ENCODE data around the gene CDH15. TPM values are rescaled to one million over a fixed set of nuclear protein-coding genes. Genes with fewer than 3 reads are reported as not detected.

Gene CDH15
- total and polyA plus RNA-seq, 2 of the 13 experiments (the other 11 are each of a cell fraction or from before 2014, with no cell fraction given) = 0.74 to 2.2 TPM

DNA sequence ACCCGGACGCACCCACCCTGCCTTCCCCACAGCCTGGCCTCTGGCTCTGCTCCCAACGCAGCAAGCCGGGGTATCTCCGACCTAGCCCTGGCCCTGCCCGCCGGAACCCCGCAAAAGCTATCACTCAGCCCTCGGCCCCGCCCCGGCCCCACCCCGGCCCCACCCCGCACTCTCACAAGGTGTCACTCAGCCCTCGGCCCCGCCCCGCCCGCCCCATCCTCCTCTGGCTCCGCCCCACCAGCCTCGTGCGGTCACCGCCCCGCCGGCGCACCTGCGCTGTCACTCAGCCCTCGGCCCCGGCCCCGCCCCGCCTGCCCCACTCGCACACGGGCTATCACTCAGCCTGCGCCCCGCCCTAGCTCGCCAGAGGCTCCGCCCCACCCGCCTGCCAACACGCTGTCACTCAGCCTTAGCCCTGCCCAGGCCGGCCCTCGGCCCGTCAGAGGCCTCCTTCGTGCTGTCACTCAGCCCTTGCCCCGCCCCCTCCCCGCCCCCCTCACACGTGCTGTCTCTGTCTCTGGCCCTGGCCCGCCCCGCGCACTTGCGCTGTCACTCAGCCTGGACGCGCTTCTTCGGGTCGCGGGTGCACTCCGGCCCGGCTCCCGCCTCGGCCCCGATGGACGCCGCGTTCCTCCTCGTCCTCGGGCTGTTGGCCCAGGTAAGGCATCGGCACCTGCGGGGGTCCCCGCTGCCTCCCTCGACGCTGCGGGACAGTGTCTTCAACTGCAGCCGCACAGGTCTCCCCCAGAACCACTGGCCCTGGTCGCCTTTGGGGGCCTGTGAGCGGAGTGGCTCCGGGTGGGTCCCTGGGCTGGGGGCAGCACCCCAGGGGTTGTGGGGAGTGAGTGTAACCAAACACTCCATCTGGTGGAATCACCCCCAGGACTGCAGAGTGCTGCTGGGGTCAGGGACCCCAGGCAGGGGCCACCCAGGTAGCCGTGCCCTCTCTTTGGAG is at the start of gene CDH15 (continued):
- TF ChIP-seq ZNF12 (CRISPR knock-in tag; IDR thresholded peaks at IDR 0.05) = no peak
- TF ChIP-seq, protein P1, sequence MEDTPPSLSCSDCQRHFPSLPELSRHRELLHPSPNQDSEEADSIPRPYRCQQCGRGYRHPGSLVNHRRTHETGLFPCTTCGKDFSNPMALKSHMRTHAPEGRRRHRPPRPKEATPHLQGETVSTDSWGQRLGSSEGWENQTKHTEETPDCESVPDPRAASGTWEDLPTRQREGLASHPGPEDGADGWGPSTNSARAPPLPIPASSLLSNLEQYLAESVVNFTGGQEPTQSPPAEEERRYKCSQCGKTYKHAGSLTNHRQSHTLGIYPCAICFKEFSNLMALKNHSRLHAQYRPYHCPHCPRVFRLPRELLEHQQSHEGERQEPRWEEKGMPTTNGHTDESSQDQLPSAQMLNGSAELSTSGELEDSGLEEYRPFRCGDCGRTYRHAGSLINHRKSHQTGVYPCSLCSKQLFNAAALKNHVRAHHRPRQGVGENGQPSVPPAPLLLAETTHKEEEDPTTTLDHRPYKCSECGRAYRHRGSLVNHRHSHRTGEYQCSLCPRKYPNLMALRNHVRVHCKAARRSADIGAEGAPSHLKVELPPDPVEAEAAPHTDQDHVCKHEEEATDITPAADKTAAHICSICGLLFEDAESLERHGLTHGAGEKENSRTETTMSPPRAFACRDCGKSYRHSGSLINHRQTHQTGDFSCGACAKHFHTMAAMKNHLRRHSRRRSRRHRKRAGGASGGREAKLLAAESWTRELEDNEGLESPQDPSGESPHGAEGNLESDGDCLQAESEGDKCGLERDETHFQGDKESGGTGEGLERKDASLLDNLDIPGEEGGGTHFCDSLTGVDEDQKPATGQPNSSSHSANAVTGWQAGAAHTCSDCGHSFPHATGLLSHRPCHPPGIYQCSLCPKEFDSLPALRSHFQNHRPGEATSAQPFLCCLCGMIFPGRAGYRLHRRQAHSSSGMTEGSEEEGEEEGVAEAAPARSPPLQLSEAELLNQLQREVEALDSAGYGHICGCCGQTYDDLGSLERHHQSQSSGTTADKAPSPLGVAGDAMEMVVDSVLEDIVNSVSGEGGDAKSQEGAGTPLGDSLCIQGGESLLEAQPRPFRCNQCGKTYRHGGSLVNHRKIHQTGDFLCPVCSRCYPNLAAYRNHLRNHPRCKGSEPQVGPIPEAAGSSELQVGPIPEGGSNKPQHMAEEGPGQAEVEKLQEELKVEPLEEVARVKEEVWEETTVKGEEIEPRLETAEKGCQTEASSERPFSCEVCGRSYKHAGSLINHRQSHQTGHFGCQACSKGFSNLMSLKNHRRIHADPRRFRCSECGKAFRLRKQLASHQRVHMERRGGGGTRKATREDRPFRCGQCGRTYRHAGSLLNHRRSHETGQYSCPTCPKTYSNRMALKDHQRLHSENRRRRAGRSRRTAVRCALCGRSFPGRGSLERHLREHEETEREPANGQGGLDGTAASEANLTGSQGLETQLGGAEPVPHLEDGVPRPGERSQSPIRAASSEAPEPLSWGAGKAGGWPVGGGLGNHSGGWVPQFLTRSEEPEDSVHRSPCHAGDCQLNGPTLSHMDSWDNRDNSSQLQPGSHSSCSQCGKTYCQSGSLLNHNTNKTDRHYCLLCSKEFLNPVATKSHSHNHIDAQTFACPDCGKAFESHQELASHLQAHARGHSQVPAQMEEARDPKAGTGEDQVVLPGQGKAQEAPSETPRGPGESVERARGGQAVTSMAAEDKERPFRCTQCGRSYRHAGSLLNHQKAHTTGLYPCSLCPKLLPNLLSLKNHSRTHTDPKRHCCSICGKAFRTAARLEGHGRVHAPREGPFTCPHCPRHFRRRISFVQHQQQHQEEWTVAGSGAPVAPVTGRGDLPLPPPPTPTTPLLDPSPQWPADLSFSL (CRISPR knock-in tag; IDR thresholded peaks at IDR 0.05) = no peak
- no peak; the same call in 1 of the 2 replicates for TF ChIP-seq MXD4 (CRISPR knock-in tag; IDR thresholded peaks at IDR 0.05)
- TF ChIP-seq ZNF605 (CRISPR knock-in tag; IDR thresholded peaks at IDR 0.05) = no peak
- no peak for TF ChIP-seq CCAR2 (optimal IDR thresholded peaks at IDR 0.05; ENCODE audit: low read depth, low read length)
- TF ChIP-seq GPN1 (CRISPR knock-in tag; IDR thresholded peaks at IDR 0.05; ENCODE audit: borderline replicate concordance) = no peak
- TF ChIP-seq, protein P2, sequence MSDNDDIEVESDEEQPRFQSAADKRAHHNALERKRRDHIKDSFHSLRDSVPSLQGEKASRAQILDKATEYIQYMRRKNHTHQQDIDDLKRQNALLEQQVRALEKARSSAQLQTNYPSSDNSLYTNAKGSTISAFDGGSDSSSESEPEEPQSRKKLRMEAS (IDR thresholded peaks at IDR 0.05) = peak; percentile 86
- no peak for TF ChIP-seq ZMAT3 (CRISPR knock-in tag; conservative IDR thresholded peaks at IDR 0.05)
- TF ChIP-seq, protein P3, sequence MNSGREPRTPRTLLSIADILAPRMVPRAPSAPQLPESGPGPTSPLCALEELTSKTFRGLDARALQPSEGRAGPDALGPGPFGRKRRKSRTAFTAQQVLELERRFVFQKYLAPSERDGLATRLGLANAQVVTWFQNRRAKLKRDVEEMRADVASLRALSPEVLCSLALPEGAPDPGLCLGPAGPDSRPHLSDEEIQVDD (CRISPR knock-in tag; IDR thresholded peaks at IDR 0.05; ENCODE audit: borderline replicate concordance) = no peak
- no peak for TF ChIP-seq RCOR2 (CRISPR knock-in tag; IDR thresholded peaks at IDR 0.05)
- TF ChIP-seq, protein P4, sequence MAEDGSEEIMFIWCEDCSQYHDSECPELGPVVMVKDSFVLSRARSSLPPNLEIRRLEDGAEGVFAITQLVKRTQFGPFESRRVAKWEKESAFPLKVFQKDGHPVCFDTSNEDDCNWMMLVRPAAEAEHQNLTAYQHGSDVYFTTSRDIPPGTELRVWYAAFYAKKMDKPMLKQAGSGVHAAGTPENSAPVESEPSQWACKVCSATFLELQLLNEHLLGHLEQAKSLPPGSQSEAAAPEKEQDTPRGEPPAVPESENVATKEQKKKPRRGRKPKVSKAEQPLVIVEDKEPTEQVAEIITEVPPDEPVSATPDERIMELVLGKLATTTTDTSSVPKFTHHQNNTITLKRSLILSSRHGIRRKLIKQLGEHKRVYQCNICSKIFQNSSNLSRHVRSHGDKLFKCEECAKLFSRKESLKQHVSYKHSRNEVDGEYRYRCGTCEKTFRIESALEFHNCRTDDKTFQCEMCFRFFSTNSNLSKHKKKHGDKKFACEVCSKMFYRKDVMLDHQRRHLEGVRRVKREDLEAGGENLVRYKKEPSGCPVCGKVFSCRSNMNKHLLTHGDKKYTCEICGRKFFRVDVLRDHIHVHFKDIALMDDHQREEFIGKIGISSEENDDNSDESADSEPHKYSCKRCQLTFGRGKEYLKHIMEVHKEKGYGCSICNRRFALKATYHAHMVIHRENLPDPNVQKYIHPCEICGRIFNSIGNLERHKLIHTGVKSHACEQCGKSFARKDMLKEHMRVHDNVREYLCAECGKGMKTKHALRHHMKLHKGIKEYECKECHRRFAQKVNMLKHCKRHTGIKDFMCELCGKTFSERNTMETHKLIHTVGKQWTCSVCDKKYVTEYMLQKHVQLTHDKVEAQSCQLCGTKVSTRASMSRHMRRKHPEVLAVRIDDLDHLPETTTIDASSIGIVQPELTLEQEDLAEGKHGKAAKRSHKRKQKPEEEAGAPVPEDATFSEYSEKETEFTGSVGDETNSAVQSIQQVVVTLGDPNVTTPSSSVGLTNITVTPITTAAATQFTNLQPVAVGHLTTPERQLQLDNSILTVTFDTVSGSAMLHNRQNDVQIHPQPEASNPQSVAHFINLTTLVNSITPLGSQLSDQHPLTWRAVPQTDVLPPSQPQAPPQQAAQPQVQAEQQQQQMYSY (CRISPR knock-in tag; IDR thresholded peaks at IDR 0.05) = no peak
- no peak for TF ChIP-seq RXRB (CRISPR knock-in tag; IDR thresholded peaks at IDR 0.05; ENCODE audit: borderline replicate concordance)
- TF ChIP-seq, protein P5, sequence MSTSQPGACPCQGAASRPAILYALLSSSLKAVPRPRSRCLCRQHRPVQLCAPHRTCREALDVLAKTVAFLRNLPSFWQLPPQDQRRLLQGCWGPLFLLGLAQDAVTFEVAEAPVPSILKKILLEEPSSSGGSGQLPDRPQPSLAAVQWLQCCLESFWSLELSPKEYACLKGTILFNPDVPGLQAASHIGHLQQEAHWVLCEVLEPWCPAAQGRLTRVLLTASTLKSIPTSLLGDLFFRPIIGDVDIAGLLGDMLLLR (CRISPR knock-in tag; IDR thresholded peaks at IDR 0.05) = peak; percentile 56; the same call in 1 of the 2 replicates
- TF ChIP-seq, protein P6, sequence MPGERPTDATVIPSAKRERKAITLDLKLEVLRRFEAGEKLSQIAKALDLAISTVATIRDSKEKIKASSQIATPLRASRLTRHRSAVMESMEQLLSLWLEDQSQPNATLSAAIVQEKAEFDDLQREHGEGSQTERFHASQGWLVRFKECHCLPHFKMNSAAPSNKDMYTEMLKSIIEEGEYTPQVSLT (CRISPR knock-in tag; IDR thresholded peaks at IDR 0.05; ENCODE audit: borderline replicate concordance, low read depth) = no peak
- TF ChIP-seq, protein P7, sequence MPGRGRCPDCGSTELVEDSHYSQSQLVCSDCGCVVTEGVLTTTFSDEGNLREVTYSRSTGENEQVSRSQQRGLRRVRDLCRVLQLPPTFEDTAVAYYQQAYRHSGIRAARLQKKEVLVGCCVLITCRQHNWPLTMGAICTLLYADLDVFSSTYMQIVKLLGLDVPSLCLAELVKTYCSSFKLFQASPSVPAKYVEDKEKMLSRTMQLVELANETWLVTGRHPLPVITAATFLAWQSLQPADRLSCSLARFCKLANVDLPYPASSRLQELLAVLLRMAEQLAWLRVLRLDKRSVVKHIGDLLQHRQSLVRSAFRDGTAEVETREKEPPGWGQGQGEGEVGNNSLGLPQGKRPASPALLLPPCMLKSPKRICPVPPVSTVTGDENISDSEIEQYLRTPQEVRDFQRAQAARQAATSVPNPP (CRISPR knock-in tag; IDR thresholded peaks at IDR 0.05) = no peak
